ENCODE measurements around the gene MEGF9.

The MEGF9 gene

DNA sequence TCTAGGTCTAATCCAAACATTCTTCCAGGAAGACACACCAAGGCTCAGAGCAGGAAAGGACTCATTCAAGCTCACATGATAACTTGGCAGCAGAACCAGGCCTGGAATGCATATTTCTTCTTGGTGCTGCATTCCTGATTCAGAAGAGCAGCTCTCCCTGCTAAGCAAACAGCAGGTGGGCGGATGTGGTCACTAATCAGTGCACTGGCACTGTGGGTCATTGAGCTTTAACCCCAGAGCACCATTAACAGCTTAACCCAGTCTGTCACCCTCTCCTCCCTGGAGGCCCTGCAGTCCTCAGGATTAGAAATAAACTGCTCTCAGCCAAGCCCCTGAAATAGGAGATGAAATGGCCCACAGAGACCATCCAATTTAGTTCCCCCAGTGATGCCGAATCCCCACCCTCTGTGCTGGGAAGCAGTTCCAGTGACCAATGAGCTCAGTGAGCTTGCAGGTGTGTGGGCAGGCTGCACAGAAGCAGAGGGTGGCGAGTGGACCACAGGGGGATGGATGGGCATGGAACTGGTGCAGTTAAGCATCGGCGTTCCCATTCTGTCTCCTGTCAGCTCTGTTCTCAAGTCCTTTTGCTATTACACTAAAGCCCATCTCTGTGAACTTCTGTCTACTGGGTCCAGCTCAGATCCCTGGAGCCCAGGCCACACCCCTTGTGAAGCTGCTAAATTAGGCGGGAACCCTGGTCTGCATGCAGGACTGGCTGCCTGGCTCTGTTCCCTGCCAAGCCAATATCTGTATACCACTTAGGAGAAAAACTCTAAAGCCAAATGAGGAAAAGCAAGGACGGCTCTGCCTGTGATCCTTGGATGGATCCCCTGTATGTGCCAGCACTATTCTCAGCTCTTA is 16.6 kb upstream of the MEGF9 start:
- no peak for DNase-seq (ENCODE audit: low read depth)

DNA sequence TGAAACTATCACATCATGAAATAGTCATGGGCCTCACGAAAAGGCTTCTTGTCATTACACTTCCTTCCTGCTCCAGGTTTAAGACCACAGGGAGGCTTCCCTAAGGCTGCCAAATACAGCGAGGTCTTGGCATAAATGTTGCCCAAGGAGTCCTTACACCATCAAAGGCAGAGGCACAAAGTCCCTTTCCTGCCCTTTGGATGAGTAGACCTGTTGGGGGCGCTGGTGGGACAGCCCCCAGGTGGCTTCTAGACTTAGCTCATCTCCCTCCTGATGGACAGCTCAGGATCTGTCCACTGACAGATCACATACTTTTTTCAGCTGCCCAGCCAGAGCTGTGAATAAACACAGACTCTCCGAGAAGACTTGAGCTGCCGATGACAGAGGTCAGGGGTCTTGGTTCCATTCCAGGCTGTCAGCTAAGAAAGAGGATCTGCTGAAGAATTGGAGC is 15.5 kb upstream of the MEGF9 start:
- no peak for DNase-seq (ENCODE audit: low read depth)

DNA sequence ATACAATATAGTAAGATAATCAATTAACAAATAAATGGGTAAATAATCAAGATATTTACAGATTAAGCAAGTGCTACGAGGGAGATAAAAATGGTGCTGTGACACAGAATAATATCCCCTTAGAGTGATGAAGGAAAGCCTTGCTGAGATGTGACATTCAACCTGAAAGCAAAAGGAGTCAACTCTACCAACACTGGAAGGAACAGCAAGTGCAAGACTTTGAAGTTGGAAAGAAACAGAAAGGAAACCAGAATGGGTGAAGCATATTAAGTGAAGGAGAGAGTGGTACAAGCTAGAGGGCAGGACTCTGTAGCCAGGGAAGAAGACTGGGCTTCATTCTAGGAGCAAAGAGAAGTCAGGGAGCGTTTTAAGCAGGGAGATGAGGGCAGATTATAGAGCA is 12.2 kb upstream of the MEGF9 start:
- no peak for DNase-seq (ENCODE audit: low read depth)

DNA sequence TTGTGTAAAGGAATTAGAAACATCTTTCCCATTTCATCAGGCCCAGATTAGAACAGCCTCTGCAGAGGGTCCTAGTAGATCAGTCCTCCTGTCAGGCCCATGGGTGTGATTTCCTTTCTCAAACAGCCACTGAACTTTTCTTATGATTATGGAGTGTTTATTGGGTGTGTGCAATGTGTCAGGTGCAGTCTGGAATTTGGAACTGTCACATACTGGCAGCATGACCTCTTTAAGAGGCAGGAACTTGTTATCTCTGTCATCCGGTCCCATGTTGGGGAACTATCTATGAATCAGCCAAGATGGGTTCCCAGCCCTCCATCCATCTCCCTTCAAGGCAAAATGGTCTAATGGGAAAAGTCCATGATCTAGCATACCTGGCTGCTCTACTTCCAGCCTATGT is 11.6 kb upstream of the MEGF9 start:
- DNase-seq (ENCODE audit: low read depth): no peak

DNA sequence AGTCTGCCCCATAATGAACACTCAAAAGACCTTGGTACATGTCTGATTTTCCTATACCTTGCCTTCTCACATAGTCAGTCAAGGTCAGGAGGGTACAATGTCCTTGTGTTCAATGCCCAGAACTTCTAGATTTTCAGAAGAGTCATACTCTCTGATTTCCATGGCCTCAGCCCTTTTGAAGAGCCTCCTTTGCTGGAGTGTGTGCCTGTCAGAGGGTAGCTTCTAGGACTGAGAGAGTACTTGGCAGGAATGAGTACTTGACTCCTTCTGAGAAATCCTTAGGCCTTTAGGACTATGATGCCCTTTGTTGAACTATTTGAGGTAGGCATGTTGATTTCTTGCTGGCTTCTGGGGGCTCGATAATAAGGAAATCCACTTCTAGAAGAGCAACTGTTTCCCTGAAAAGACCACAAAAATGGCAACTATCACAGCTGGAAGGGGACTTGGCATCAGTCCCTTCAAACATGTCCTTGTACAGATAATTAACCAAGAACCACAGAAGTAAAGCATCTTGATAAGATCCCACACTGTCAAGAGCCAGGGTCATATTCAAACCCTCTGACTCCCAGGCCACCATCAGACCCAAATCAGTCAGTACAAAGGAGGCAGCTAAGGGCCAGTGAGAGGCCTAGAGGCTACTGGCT is 10.6 kb upstream of the MEGF9 start:
- DNase-seq (ENCODE audit: low read depth): no peak

DNA sequence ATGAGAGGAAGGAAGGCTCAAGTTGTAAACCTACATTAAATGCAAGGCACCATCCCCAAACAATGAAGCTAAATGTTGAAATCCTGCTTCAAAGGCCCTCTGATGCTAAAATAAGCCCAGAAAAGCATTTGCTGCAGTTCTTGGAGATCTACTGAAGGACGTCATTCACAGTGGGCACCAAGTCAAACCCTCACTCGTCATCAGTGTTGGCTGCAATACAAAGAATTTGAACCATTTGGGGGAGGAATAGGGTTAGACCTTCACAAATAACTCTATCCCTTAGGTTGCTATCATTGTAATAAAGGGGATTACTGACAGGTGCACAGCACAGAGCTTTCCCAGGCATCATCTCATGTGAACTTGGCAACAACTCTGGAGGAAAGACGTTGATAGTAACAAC is 9.3 kb upstream of the MEGF9 start:
- no peak for DNase-seq (ENCODE audit: low read depth)

DNA sequence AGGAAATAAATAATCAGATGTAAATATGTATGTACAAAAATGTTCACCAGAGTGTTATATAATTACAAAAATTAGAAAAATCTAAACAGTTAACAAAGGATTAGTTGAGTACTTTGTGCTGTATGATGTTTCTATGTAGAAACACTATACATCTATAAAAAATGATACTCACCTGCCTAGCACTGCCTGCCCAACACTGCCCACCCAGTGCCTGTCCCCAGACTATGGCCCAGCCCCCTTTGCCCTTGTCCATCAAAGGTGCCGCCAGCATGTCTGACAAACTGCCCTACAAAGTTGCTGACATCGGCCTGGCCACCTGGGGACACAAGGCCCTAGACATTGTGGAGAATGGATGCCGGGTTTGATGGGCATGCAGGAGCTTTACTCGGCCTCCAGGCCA is 6.1 kb upstream of the MEGF9 start:
- no peak for DNase-seq (ENCODE audit: low read depth)

DNA sequence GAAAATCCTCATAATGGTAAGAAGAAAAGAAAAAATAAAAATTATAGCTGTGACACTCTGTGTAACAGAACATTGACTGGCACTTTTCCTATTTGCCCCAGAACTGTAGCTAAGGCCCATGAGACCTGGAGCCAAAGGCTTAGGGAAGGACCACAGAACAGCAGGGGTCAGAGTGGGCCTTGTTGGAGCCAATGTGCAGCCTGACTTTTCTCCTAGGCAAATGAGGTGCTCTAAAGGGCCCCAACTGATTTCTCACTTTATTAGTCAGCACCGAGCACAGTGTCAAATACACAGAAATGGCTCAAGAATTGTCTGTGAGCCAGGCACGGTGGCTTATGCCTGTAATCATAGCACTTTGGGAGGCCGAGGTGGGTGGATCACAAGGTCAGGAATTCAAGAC is 4.0 kb upstream of the MEGF9 start:
- DNase-seq (ENCODE audit: low read depth): no peak

DNA sequence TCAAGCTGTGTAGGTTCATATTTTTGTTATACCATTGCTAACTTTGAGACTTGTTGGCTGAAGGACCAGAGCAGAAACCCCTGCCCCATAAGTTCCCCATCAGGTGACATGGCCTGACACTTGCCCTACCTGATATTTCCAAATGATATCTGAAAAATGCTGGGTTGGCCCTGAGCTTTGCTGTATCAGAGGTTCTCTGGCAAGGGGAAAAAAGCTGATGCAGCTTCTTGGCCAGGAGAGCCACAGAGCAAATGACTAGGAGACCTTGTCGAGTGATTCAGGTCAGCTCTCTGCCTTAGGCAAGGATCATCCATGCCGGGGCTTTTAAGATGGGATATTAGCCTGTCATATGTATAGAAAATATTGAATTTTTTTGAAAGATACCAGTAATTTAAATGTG is 2.9 kb upstream of the MEGF9 start:
- no peak for DNase-seq (ENCODE audit: low read depth)

DNA sequence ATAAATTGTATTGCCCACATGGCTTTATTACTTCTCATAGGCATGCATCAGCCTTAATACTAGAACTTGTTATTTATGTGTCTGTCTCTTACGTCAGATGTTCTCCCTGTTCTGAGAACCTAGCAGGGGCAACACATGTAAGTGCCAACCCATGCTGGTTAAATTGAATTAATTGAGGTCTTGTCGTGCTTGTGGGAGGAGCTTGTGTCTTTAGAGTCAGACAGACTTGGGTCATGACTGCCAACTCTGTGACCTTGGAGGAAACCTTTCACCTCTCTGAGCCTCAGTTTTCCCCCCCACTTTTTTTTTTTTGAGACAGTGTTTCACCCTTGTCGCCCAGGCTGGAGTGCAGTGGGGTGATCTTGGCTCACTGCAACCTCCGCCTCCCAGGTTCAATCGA is 2.2 kb upstream of the MEGF9 start:
- no peak for DNase-seq (ENCODE audit: low read depth)

DNA sequence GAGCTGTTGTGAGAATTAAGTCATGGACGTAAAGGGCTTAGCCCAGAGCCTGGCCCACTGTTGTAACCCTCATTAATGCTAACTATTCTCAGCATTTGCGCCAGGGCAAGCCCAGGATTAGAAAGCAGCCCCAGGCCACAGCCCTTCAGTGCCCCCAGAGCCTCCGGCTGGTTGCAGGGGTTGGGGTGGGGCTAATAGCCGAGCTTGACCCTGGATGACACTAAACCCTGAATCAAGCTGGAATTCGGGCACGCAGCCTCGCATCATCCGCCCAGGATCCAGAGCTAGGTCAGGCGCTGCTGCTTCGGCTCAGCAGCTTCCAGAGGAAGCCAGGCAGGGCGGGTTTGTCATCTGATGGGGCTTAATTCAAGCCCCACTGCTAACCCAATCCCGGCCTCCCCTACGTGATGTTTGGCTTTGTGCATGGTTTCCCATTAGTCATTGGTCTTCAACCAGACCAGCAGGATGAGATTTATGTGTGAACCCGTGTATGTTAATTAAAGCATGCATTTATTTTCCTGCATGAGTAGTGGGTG is 1.2 kb upstream of the MEGF9 start:
- no peak for DNase-seq (ENCODE audit: low read depth)

DNA sequence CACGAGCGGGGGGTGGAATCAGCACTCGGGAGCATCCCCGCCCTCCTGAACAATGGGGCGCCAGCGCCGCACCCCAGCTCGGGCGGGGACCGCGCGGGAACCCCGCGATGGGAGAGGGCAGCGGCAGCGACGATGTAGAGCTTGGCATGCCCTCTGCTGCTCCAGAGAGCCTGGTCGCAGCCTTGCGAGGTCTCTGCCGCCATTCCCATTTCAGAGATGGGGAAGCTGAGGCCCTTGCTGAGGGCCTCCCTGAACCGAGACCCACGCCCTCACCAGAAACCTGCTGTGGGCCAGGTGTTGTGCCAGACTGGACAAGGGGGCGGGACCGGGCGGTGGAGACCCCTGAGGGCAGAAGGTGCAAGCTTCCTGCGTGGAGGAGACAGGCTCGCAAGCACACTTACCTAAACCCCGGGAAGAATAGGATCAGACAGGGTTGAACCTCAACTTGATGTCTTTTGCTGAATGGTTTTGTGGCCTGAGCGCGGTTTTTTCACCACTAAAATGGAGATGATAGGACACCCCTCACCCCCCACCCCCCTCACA is 647 bp upstream of the MEGF9 start:
- DNase-seq (ENCODE audit: low read depth): no peak

DNA sequence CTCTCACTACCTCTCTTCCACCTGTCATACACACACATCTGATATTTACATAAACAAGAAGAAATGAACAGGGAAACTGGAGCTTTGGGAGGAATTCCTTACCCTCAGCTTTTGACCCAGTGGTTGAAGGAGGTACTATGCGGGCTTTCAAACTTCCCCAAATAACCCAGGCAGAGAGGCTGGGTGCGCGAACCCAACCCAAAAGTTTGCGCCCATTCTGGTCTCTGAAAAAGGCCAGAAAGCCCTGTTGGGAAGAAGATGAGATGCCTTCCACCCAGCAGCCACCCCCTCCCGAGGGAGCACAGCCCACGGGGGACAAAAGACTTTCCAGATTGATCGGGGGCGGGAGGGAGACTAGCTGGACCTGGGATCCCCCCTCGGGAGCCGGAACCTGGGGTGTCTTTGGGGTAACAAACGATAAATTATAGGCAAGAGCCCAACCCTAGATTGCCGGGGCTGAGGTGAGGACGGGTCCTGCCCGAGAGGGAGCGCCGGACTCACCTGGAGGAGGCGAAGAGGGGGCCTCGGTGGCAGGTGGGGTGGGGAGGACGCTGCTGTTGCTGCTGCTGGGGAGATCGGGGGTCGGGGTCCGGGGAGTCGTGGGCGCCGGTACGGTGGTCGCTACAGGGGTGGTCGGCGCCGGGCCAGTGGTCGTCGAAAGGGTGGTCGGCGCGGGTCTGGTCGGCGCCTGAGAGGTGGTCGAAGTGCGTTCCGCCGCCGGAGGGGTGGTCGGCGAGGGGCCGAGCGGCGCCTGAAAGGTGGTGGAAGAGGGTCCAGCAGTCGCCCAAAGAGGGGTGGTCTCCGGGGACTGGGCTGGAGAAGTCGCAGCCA is 798 bp downstream of the MEGF9 start:
- DNase-seq (ENCODE audit: low read depth): no peak

DNA sequence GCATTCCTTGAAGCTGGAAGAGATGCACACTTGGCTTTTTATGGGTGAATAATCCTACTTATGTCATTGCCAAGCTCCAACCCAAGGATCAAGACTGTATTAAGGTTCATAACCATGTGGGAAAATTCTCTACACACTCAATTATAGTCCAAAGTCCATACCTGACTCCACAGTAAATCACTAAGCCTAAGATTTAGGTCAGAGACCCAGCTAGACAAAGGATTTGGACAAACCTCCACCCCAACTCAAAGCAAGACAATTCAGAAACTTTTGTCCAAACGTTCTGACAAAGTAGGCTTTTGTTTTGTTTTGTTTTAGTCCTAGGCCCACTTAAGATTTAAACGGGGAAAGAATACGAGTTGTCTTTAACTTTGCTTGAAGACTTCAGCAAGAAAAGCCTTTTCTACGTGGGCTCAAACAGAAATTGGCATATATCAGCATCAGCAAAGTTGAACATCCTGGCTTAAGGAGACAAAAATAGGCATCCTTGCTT is 1.7 kb downstream of the MEGF9 start:
- DNase-seq (ENCODE audit: low read depth): no peak

DNA sequence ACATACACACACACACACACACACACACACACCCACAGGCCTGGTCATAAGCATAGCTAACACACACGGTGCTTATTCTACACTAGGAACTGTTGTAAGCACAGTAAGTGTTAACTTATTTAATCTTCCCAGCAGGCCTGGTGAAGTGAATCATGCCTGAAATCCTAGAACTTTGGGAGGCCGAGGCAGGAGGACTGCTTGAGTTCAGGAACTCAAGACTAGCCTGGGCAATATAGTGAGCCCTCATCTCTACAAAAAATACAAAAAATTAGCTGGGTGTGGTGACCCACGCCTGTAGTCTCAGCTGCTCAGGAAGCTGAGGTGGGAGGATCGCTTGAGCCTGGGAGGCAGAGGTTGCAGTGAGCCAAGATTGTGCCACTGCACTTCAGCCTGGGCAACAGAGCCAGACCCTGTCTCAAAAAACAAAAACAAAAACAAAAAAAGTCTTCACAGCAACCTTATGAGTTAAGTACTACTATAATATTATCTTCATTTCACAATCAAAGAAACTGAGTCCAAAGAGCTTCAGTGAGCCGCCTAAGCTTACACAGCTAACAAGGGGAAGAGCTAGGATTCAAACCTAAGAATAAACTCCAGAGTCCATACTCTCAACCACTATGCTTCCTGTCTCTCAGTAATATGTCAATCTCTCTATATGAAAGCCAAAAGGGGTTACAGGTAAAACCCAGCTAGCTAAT is 2.3 kb downstream of the MEGF9 start:
- no peak for DNase-seq (ENCODE audit: low read depth)

DNA sequence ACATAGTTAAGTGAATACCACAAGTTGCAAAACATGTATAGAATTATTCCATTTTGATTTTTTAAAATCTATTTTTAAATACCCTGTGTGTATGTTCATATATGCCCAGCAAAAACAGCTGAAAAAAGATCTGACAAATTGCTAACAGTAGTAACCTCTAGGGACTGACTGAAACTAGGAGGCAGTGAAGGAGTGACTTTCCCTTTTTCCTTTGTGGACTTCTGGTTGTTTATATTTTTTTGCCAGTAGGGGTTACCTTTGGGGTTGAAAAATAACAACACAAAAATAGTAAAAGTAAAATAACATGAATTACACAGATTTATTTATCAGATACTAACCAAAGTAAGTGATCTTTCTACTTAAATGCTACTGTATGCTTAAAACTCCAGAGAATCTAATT is 2.9 kb downstream of the MEGF9 start:
- no peak for DNase-seq (ENCODE audit: low read depth)

DNA sequence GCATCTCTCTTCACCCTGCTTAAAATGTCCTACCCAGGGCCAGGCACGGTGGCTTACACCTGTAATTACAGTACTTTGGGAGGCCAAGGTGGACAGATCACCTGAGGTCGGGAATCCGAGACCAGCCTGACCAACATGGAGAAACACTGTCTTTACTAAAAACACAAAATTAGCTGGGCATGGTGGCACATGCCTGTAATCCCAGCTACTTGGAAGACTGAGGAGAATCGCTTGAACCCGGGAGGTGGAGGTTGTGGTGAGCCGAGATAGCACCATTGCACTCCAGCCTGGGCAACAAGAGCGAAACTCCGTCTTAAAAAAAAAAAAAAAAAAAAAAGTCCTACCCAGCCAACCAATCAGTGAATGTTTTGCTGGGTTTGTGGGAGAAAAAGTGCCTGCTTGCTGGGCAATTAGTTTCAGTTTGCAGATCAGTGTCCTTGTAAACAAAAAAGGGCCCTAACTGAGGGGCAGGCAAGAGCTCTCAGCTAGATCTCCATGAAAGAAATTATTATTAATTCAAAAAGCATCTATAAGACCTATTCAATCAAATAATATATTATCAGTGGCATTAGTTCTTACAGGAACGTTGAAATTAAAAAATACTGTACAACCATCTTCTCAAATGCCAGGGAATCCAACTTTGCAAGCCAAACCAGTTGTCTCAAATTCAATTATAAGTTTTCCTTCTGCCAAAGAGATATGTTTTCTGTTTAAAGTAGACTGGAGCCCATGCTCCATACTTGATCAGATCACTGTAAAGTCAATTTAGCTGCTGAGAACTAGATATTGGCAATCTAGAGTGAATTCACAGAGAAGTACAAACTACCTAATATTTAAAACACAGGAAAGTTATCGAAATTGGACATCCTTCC is 3.9 kb downstream of the MEGF9 start:
- DNase-seq (ENCODE audit: low read depth): no peak

DNA sequence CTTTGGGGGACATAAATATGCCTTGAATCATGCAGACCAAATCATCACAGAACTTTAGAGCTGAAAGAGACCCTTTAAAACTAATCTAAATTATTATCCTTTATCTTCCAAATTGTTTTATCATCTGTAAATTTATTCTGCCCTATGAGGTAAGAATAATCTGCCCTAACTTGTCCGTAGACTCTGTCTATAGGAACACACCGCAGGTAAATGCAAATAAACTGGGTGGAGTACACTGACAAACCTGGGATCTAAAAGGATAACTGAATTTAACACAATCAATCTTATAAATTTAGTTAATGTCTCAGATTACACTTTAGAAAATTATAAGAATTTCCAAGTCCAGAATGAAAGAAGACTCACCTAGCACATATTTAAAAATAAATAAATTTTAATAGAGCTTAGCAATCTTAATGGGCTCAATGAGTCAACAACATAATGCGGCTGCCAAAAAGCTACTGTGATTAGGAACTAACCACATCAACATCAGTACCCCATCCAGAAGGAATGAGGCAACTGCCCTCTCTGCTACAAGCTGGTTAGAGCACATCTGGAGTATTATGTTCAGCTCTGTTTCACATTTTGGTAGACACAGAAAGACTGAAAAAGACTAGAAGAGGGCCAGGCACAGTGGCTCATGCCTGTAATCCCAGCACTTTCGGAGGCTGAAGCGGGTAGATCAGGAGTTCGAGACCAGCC is 5.6 kb downstream of the MEGF9 start:
- DNase-seq (ENCODE audit: low read depth): no peak

DNA sequence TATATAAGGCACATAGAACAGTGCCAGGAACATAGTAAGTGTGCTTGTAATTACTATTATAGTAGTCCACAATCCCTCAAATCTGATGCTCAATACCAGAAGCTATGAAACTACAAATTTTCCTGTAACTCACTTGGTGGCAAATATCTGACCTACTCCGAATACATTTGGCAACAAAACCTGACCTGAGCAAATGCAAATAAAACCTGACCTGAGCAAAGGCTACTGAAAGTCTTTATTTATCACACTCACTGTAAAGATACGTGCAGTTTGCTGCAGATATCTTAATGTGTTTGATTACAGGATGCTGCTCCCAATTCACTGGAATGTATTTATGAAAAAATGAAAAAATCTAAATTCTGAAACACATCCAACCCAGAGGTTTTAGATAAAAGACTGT is 7.1 kb downstream of the MEGF9 start:
- DNase-seq (ENCODE audit: low read depth): no peak

DNA sequence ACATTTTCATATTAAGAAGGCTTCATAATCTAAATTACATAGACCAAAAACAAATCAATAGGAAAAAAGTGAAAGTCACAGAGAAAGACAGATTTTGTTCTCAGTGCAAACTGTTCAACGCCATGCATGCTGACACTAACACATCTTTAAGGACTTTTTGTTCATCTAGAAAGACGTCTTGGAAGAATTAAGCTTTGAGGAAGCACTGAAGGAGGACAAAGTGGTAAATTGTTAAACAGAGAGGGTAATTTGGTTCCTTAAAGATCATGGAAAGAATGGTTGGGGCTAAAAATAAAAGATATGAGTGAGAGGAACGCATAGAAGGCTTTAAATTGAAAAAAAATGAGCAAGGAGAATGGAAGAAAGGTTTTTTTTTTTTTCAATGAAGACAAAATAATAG is 9.1 kb downstream of the MEGF9 start:
- no peak for DNase-seq (ENCODE audit: low read depth)

All from T-helper 22 cell (primary cell).